Fibroblast of skin of left biceps (primary cell): ENCODE results near the gene SLC38A9.
"Not testable (repeated sequence)": the region's sequence is repeated elsewhere in the genome, so short reads cannot be mapped to it uniquely, and the experiment has no call there.

Experiments used
- DNase-seq, 2 experiments: peaks; one replicate each; pipeline ENCODE4 v3.0.0-alpha.2; 2013; ENCODE audit warnings: low read depth in 2 of 2

Gene SLC38A9

DNA sequence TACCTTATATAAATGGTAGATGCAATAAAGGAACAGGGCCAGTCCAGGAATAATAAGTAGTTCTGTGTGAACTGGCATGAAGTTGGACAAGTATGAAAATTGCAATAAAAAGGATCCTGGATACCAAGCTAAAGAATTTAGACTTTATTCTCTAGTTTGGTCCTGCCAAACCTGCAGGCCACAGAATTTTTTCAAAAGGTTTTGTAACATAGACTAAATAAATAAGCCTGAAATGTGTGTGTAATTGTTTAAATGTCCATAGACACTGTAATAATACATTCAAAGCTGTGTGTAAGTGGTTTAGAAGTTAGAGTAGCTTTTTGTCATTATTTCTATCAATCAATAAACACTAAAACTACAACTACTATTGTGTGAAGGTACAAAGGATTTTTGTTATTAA, 101.6 kb downstream of the SLC38A9 start:
- no peak for DNase-seq

DNA sequence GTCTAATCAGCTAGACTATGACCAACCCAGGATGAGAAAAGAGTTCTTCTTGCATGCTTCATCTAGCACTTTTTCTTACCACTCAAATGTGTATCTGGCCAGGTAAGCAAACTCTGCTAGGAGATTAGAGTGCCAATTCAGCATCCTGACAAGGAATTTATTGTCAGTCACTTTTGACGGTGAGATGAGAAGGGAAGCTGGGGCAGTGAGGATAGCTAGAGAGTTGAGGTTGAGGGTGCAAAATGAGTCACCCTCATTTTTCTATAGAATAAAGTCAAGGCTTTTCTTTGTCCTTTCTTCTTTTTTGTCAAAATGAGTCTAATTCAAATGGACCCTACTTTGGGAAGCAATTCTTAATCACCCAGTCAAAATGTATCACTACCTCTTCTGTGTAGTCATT, 102.7 kb downstream of the SLC38A9 start:
- DNase-seq = no peak

DNA sequence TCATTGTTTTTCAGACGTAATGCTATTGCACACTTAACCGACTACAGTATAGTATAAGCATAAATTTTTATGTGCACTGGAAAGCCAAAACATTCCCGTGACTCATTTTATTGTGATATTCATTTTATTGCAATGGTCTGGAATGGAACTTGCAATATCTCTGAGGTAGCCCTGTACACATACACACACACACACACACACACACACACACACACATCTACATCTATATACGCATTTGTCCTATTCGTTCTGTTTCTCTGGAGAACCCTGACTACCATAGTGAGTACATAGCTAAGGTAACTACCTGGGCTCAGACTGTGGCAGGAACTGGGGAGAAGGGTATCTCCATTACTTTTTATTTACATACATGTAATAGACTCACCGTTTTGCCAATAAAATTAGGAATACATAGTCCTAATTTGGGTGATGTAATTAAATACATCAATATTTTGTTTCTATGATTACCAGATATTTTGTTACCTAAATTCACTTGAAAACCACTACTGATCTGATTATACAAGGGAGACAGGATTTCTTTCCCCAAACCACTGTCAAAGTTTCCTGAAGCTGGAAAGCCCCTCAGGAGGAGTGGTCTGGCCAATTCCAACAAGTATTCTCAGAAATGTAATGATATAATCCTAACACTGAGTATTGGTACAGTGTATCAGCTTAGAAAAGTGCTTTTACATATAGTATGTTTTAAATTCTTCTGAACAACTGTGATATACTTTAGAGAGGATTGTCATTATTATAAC, 103.4 kb downstream of the SLC38A9 start:
- no peak for DNase-seq

DNA sequence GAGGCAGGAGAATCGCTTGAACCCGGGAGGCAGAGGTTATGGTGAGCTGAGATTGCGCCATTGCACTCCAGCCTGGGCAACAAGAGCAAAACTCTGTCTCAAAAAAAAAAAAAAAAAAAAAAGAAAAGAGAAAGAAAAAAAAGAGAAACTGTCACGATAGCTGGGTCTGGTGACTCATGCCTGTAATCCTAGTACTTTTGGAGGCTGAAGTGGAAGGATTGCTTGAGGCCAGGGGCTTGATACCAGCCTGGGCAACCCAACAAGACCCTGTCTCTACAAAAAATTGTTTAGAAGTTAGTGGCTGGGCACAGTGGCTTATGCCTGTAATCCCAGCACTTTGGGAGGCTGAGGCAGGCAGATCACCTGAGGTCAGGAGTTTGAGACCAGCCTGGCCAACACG, 104.8 kb downstream of the SLC38A9 start:
- DNase-seq = not testable (repeated sequence)

DNA sequence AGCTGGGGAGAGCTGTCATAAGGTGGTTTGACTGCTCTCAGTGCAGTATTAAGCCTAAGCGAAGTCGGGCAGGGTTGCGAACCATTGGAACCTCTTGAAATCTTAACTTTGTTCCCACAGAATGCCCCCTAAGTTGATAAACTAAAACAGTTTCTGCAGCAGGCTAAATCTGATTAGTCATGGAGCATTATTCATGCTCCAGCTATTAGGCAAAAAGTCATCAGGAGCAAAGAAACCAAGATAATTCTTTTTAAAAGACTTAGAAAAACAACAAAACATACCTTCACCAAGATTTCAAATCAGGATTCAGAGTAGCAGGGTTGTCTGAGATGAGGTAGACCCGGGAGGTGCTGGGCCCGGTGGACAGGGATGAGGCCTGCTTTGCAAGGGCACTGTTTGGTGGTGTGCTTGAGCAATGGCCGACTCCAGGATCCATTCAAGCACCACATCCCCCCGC, 107.5 kb downstream of the SLC38A9 start:
- peak in 1 of 2 experiments; percentile 42 for DNase-seq

DNA sequence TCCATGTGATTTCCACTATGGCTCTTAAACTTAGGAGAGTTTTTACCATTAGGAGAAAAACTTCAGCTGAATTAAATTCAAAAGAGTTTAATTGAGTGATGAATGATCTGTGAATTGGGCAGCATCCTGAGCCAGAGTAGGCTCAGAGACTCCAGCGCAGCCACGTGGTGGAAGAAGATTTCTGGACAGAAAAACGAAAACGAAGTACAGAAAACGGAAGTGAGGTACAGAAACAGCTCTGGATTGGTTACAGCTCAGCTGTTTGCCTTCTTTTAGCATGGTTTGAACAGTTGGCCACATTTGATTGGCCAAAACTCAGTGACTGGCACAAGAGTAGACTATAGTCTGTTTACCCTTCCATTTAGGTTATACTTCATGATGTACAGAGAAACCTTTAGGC, 108.2 kb downstream of the SLC38A9 start:
- DNase-seq = peak; percentile 47 to 63

DNA sequence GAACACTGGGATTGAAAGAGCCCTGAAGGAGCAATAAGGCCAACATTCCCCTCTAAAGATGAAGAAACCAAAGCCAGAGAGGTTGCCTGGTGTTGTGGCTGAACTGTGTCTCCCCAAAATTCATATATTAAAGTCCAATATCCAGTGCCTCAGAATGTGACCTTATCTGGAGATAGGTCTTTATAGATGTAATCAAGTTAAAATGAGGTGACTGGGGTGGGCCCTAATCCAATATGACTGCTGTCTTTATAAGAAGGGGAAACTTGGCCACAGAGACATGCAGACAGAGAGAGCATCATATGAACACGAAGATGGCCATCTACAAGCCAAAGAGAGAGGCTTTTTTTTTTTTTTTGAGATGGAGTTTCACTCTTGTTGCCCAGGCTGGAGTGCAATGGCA, 110.5 kb downstream of the SLC38A9 start:
- DNase-seq = no peak

DNA sequence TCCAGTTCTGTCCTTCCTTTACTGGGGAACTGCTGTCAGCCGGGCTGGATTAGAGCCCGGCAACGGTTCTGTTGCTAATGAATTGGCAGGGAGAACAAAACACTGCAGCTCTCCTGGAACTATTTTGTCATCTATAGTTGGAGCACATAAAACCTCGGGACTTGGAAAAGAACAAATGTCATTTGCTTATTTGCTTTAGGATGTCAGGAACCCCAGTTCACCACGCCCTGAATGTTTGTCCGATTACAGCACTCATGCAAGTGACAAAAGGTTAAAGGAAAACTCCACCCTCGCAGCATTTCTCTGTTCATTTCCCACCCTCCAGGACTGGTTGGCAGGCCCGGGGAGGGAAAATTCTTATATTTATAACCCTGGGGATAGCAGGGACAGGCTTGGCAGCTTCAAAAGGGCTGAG, 110.9 kb downstream of the SLC38A9 start:
- no peak for DNase-seq

DNA sequence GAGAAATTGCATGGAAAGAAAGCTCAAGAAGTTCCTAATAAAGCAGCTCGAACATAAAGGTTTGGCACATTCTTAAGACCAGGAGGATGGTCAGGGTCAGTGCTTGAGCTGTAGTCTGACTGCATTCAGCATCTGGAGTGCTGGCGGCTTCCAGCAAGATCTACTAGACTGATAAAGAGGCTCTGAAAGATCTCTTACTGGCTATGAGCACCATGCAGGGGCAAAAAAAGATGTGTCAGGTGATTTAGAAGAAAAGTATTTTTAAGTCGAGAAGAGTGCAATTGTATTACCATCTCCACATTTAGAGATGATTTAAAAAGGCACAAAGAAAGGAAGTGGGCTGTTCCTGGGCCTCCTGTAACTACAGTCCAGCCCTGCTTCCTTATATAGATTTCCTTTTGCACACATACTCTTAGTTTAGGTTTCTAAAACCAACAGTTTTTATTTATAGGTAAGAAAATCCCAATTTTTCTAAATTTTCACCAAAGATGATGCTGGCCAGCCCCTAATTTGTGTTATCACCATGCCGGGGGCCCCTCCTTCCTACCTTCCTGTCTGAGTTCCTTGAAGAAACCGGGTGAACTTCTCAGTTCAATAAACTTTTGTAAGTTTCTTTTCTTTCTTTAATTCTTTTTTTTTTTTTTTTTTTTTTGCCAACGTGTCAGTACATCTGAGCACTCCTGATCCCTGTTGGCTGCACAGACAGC, 111.5 kb downstream of the SLC38A9 start:
- peak; percentile 56 to 71 for DNase-seq

DNA sequence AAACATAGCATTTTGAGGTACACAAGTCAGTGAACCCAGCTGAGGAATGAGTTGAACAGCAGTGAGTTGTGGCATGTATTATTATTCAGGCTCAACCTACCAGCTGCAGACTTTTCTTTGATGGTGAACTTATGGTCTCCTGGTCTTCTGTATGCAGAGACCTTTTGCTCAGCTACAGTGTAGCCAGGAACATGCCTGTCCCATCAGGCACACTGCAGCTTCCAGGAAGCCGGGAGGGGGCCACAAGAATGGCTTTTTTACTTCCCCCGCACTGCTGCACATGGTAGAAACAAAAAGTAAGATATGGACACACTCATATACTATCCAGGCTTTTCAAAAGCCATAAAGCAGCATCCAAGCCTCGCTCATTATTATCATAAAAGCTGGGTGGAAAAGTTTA, 112.0 kb downstream of the SLC38A9 start:
- DNase-seq = no peak

DNA sequence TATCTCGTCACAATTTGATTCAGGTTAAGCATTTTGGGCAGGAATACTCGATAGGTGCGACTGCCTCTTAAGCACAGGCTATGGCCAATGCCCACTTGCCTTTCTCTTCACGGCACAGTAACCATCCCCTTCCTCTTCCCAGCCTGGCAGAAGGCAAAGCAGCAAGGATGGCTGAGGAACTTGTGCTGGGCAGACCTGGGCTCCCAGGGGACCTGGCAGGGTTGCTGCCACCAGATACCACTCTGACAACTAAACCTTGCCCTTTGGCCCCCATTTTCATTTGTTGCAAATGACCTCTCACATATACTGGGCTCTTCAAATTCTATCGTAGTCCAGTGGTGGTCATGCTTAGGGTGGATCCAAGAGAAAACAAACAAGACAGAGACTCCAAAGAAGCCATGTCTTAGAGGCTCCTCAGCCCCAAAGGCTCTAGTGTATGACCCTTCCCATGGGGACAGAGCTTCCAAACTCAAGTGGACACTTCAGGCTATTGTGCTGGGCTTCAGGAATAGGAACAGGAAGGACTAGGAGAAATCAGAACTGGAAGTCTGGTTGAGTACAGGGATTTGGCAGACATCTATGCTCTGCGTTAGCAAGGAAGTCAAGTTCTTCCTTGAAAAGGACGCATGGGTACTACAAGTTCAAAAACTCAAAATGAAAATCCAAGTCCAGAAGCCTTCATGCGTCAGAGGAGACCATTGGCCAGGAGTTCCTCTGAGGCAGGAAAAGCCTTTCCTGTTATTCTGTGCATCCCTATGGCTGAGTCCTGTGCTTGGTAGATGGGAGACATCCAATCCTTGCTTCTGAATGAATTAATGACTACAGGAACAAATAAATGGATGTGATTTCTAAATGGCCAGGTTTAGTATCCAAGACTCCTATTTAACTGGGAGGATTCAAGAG, 112.7 kb downstream of the SLC38A9 start:
- DNase-seq = no peak

DNA sequence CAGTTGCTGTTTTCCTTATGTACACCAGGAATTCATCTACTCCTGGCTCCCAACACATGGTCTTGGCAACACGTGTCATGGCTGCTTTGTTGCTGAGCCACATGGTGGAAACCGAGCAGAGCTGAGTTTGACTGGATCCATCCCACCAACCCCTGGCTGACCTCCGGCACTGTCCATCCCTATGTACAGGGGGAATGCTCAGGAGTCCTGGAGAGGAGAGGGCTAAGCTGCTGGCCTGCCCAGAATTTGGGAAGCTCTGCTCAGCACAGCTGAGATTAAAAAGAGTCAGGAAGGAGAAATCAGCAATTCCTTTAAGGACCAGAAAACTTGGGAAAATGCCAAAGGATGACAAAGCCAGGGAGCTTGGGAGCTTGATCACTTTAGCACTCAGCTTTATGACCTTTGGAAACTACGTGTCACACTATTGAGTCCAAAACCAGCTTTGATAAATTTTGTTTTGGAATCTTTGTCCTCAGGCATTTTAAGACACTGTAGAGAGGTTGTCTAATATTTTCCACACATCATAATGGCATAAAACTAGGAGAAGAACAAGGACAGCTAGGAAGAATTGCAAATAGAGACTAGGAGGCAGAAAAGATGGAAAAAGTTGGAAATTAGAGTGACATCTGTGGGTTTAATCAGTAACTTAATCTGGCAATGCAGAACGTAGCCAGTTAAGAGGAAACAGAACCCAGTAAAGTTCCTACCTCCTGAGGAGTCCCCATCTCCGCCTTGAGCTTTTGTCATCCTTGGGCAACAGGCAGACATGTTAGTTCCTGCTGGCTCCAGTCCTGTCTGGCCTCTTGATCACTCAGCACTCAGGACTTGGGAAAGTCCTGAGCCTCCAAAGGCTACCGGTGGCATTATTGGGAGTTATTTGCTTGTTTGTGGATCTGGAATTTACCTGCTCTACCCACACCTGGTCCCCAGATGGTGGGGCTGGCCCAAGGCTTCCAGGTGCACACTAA, 114.8 kb downstream of the SLC38A9 start:
- peak in 1 of 2 experiments; percentile 42 for DNase-seq

DNA sequence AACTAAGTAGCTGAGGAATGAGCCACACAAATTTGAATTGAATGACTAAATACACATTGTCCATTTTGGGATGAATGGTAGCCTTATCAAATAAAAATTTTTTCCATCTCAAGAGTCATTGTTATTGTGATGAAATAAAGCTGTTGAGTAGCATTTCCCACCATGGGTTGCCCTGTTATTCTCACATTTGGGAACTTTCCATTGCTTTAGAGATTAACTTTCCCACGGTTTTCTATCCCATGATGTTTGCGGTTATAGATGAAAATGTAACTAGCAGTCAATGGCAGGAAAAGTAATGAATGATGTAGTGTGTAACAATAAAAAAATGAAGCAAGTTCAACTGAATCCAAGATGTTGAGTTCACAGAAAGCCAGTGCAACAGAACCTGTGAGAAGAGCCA, 117.5 kb downstream of the SLC38A9 start:
- DNase-seq = no peak

DNA sequence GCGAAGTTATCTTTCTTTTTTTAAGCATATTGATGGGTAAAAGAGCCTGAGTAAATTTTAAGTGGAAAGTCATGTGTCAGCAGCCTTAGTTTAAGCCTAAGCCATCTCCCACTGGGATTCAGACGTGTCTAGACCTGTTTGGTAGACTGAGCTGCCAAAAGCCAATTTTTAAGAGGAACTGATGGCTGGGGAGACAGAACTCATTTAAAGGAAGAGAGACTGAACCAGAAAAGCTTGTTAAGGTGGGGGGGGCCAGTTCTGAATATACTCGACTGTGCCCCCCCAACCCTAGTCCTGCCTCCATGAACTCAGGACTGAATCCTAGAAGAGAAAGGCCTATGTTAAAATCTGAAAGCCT, 119.0 kb downstream of the SLC38A9 start:
- DNase-seq = no peak

DNA sequence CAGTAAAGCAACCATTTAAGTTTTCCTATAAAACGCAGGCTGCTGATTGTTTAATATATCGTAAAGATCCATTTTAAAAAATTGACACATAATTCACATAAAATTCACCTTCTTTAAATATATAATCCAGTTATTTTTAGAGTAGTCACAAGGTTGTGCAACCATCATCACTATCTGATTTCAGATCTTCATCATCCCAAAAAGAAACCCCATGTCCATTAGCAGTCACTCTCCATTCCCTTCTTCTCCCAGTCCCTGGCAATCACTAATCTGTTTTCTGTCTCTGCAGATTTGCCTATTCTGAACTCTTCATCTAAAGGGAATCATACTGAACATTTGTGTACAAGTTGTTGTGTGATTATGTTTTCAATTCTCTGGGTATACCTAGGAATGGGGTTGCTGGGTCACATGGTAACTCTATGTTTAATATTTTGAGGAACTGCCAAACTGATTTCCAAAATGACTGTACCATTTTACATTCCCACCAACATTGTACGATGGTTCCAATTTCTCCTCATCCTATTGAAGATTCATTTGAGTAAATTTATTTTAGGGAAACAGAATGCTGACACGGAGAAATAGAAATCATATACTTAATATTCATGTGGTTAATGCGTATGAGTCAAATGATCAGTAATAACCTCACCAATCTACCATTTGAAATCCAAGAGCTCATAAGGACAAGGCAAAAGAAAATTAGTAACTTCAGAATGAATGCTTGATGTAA, 119.6 kb downstream of the SLC38A9 start:
- DNase-seq = no peak

DNA sequence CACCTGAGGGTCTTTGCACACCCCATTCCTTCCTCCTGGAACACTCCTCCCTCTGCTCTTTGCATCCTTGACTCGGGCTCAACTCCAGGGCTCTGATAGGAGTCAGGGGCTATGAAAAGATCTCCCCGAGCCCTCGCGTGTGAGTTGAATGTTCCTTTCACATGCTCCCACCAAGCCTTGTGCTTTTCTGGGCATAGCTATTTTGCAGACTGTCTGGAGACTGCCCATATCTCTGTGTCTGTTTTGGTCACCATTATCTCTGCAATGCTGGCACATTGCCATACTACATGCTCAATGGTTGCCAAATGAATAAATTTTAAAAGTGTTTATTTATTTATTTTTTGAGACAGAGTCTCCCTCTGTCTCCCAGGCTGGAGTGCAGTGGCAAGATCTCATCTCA, 120.4 kb downstream of the SLC38A9 start:
- DNase-seq = no peak

DNA sequence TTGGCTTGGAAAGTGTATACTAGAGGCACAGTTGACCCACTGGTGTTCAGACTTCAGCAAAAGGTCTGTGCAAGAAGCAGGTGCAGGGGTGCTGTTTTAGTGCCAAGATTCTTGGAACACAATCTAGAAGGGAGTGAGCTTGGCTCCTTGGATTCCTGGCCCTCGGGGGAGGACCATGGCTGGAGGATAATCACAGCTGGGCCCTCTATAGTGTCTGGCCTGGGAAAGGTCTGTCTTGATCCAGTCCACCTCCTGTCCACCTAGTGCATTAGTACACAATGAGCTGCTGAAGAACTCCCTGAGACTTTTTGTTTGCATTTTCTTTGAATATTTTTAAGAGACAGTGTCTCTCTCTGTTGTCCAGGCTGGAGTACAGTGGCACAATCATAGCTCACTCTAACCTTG, 126.9 kb downstream of the SLC38A9 start:
- no peak for DNase-seq

DNA sequence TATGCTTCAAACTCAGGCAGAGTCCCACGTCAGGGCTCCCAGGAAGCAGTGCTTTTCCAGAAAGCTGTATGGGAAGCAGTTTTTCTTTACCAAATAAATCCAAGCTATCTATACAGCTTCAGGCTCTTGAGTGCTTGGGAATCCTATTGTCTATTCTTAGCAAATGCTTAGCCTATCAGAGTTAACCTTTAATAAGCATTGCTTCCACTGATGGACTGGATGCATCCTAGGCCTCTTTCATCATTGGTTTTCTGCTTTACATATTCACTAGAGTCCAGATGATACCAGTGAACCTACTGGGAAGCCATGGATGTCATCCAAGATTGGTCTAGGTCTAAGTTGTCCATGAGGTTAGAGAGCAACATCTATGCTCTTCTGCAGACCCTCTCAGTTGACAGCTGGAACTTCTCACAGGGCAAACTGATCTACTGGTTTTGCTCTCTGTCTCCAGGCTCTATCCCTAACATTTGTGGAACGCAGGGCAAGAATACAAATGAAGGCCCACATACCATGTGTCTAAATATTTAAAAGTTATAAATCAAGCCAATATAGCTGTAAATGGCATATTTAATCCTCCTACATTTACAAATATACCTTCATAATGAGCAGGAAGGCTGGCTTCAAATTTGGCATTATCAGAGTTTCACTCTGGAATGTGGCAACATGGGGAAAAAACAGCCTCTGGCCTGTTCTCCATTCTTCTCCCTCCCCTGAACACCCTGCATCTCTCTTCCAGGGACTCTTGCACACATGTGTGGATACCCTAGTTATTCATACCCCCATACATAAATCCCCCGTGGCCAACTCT, 127.5 kb downstream of the SLC38A9 start:
- DNase-seq = no peak

DNA sequence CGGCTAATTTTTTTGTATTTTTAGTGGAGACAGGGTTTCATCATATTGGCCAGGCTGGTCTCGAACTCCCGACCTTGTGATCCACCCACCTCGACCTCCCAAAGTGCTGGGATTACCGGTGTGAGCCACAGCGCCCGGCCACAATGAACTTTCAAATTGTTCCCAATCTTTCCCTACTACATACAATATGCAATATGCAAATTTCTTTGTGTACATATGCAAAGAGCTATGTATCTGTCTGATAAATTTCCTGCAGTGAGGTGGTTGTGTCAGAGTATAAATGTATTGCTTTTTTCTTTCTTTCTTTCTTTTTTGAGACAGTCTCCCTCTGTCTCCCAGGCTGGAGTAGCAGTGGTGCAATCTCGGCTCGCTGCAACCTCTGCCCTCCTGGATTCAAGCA, 128.5 kb downstream of the SLC38A9 start:
- DNase-seq = no peak

DNA sequence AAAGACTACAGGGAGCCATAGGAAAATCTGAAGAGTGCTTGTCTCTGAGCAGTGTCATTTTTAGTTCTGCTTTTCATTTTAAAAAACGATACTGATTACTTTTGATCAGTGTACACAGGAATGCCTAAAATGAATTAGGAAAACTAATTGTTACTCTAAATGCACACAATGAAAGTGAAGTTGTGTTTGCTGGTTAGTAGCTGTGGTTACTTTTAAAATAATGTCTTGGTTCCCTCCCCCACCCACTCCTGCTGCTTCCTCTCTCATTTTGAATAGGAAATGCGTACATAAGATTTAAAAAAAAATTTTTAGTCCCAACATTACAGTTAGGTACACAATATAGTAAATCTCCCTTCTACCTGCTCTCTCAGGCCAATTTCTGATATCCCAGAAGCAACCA, 129.9 kb downstream of the SLC38A9 start:
- DNase-seq = no peak
